A549 treated with dexamethasone at 1 μM for 4 hours (cell line): ENCODE measurements around the gene TRIM37. TPM values are rescaled to one million over a fixed set of nuclear protein-coding genes. Genes with fewer than 3 reads are reported as not detected.

Experiments used
- total RNA-seq: library from RNA; stranded (reverse); fragments of 200-300 nt; extraction: Qiagen RNA extraction; gene quantifications from 5 replicates; pipeline ENCODE4 v1.2.3, GENCODE V29; 2022

The TRIM37 gene
- 20.3 to 25.9 TPM (median 23.0 TPM) in 5 replicates for total RNA-seq

DNA sequence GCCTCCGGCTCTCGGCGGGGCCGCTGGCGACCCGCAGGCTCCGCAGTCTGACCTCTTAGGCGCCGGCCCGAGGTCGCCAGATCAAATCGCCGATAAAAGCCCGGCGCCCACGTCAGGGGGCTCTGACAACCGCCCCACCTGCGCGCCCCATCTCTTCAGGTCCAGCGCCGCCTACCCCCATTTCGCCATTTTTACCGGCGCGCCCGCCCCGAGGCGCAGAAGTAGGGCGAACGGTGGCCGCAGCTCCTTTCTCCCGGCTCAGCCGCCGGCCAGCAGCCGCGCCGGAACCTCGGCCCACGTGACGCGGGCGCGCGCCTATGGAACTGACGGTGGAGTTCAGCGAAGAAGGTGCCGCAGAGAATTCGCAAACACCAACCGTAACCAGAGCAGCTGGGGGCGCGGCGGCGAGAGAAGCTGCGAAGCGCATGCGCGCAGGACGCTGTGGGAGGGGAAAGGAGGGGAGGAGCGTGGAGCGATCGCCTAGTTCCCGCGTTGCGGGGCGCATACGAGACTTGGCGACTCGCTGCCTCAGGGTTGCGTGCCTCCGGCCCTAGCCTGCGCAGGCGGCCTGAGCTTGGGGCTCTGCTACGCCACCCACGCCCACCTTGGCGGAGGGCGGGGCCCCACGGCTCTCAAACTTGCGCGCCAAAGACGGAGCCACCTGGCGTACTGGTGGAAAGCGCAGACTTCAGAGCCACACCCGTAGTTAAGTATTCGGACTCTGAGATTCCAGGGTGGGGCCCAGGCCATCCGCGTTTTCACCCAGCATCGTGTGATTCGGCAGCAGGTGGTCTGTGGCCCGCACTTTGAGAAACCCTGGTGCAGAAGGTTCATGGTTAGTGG, at the start of gene TRIM37:
TRIM37 (minus strand) TSS at position 418 of the 843 bp plus-strand sequence. CDS start 419 bp downstream, outside the sequence.

GRCh38 chr17:59155439-59156177, 48.9 kb upstream of the TRIM37 start, which contains the start of gene PRR11:
Gene PRR11 (plus strand): TSS chr17:59155746. CDS start chr17:59169753, 14,007 bp downstream.

GRCh38 chr17:59154721-59155438, 48.2 kb upstream of the TRIM37 start, which contains the start of gene SKA2:
Gene SKA2 (minus strand): TSS chr17:59155186. CDS start chr17:59155163, 23 bp downstream.

Other genes starting within 250 kb of the TRIM37 start
- 109 to 164 TPM (median 111 TPM) in 5 replicates for gene SKA2, start 48.3 kb upstream of the TRIM37 start, total RNA-seq
- 44.7 to 68.8 TPM (median 66.7 TPM) in 5 replicates for gene PRR11, start 48.9 kb upstream of the TRIM37 start, total RNA-seq
- 26.4 to 32.9 TPM (median 28.6 TPM) in 5 replicates for gene SMG8, start 103.2 kb upstream of the TRIM37 start, total RNA-seq
- gene GDPD1, start 113.6 kb upstream of the TRIM37 start, total RNA-seq: 0.37 to 0.97 TPM (median 0.64 TPM) in 5 replicates
- gene YPEL2, start 224.8 kb upstream of the TRIM37 start, total RNA-seq: 1.7 to 3.1 TPM (median 2.7 TPM) in 5 replicates